GM10266 (cell line): ENCODE measurements around the gene CD28.

ENCODE experiments used
- DNase-seq: peaks from one replicate; pipeline ENCODE4 v3.0.0; 2012; ENCODE audit errors: extremely low spot score
- CTCF ChIP-seq: IDR thresholded peaks from 2 replicates; pipeline ENCODE4 v1.5.1; 2012; ENCODE audit warnings: mild to moderate bottlenecking, low read depth; ENCODE audit not compliant: control insufficient read depth, insufficient read depth; ENCODE audit errors: missing control alignments

CD28 gene

GRCh38 chr2:203743441-203743981 lies 37.1 kb downstream of the CD28 start:
- TF ChIP-seq CTCF, result no peak
- DNase-seq, result no peak

- no peak for DNase-seq
- no peak for TF ChIP-seq CTCF
Measured at GRCh38 chr2:203744091-203744490, 37.7 kb downstream of the CD28 start.

GRCh38 chr2:203745267-203745666 lies 38.8 kb downstream of the CD28 start:
- no peak for TF ChIP-seq CTCF
- no peak for DNase-seq

- no peak for TF ChIP-seq CTCF
- DNase-seq, result no peak
Measured at GRCh38 chr2:203748331-203749126, 42.1 kb downstream of the CD28 start.

- TF ChIP-seq CTCF, result no peak
- no peak for DNase-seq
Measured at GRCh38 chr2:203750346-203751068, 44.1 kb downstream of the CD28 start.

GRCh38 chr2:203751685-203752271 lies 45.3 kb downstream of the CD28 start:
- no peak for DNase-seq
- TF ChIP-seq CTCF, result no peak
